SK-N-MC (cell line): ENCODE measurements around the gene ASRGL1.

ENCODE experiments used
- EZH2 ChIP-seq: fragments of 200-600 bp; sonication (generic); IDR thresholded peaks from one replicate; pipeline ENCODE4 v1.6.1; 2017; ENCODE audit warnings: antibody characterized with exemption
- FOXP2 ChIP-seq: optimal IDR thresholded peaks from 2 replicates; pipeline ENCODE3; 2011; ENCODE audit warnings: mild to moderate bottlenecking, moderate library complexity; ENCODE audit not compliant: insufficient read depth; ENCODE audit errors: extremely low read length, control extremely low read depth
- POLR2AphosphoS5 ChIP-seq: IDR thresholded peaks from 2 replicates; pipeline ENCODE4 v1.6.1; 2012; ENCODE audit warnings: mild to moderate bottlenecking, low read depth, low read length, borderline replicate concordance

GRCh38 chr11:62340269-62340901 is 3.1 kb downstream of the ASRGL1 start:
- TF ChIP-seq EZH2 (no peak), POLR2AphosphoS5 (no peak), FOXP2 (no peak)
